GM12878 (cell line): ENCODE data around the gene EEFSEC.

Experiments used
- CEBPB ChIP-seq, 2 experiments: fragments of 150-350 bp in 1 of 2; IDR thresholded peaks; 2 replicates each; pipeline ENCODE4 v1.6.1; 2012 to 2014; ENCODE audit warnings: low read depth in 2 of 2, low read length in 2 of 2, borderline replicate concordance in 1 of 2, inconsistent platforms in 1 of 2
- ETV6 ChIP-seq, 2 experiments: fragments of 450-650 bp in 1 of 2; IDR thresholded peaks in 1 of 2; conservative IDR thresholded peaks in 1 of 2; 2 replicates each; pipeline ENCODE4 v1.6.1; 2014; ENCODE audit warnings: antibody characterized with exemption in 1 of 2, borderline replicate concordance in 1 of 2, low read depth in 1 of 2, mild to moderate bottlenecking in 1 of 2, moderate library complexity in 1 of 2
- NRF1 ChIP-seq: conservative IDR thresholded peaks from 2 replicates; pipeline ENCODE4 v1.6.1; 2011; ENCODE audit warnings: mild to moderate bottlenecking, low read depth, low read length, improper control_type of control experiment
- SMC3 ChIP-seq: IDR thresholded peaks from 2 replicates; pipeline ENCODE4 v1.6.1; 2011; ENCODE audit warnings: low read length, improper control_type of control experiment, borderline replicate concordance
- TF ChIP-seq, protein P1 (sequence below), 3 experiments: IDR thresholded peaks in 2 of 3; conservative IDR thresholded peaks in 1 of 3; 2 replicates each; pipeline ENCODE4 v1.5.1; 2011; ENCODE audit warnings: low read depth in 3 of 3, low read length in 3 of 3, mild to moderate bottlenecking in 3 of 3, control low read depth in 2 of 3, moderate library complexity in 2 of 3, inconsistent platforms in 1 of 3, mixed read lengths in 1 of 3; ENCODE audit not compliant: control insufficient read depth in 2 of 3, insufficient read depth in 1 of 3; ENCODE audit errors: extremely low read depth in 1 of 3
- TF ChIP-seq, protein P2 (sequence below): IDR thresholded peaks from 2 replicates; pipeline ENCODE4 v1.6.1; 2011; ENCODE audit warnings: low read depth, low read length, improper control_type of control experiment, borderline replicate concordance
- TF ChIP-seq, protein P3 (sequence below): fragments of 450-650 bp; IDR thresholded peaks from 2 replicates; pipeline ENCODE4 v1.6.1; 2017; ENCODE audit warnings: mild to moderate bottlenecking
- TF ChIP-seq, protein P4 (sequence below): IDR thresholded peaks from 2 replicates; pipeline ENCODE4 v1.6.1; 2012; ENCODE audit warnings: mild to moderate bottlenecking, low read depth, low read length

DNA sequence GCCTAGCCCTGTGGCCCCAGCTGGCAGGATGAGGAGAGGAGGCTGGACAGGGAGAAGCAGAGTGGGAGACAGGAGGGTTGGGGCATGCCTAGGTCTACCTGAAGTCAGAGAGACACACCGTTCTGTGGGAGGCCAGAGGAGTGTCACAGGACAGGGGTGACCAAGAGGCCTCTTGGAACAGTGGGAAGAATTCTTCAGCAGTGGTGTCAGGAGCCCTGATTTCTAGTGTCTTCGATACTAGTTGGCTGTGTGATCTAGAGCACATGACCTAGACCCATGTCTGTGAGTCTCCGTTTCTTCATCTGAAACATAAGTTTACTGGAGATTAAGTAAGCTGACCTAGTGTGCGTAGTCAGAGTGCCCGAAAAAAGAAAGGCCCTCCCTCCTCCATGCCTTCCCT, 92.2 kb downstream of the EEFSEC start:
- TF ChIP-seq, protein P1, sequence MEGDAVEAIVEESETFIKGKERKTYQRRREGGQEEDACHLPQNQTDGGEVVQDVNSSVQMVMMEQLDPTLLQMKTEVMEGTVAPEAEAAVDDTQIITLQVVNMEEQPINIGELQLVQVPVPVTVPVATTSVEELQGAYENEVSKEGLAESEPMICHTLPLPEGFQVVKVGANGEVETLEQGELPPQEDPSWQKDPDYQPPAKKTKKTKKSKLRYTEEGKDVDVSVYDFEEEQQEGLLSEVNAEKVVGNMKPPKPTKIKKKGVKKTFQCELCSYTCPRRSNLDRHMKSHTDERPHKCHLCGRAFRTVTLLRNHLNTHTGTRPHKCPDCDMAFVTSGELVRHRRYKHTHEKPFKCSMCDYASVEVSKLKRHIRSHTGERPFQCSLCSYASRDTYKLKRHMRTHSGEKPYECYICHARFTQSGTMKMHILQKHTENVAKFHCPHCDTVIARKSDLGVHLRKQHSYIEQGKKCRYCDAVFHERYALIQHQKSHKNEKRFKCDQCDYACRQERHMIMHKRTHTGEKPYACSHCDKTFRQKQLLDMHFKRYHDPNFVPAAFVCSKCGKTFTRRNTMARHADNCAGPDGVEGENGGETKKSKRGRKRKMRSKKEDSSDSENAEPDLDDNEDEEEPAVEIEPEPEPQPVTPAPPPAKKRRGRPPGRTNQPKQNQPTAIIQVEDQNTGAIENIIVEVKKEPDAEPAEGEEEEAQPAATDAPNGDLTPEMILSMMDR (IDR thresholded peaks at IDR 0.05 in 2 of 3, conservative IDR thresholded peaks at IDR 0.05 in 1 of 3; ENCODE audit: control insufficient read depth in 2 of 3, extremely low read depth in 1 of 3, insufficient read depth in 1 of 3, low read depth in 3 of 3, low read length in 3 of 3): no peak
- TF ChIP-seq ETV6 (conservative IDR thresholded peaks at IDR 0.05 in 1 of 2, IDR thresholded peaks at IDR 0.05 in 1 of 2; ENCODE audit: borderline replicate concordance in 1 of 2, low read depth in 1 of 2) (no peak), CEBPB (IDR thresholded peaks at IDR 0.05; ENCODE audit: borderline replicate concordance in 1 of 2, low read depth in 2 of 2, low read length in 2 of 2) (no peak), SMC3 (no peak), NRF1 (no peak)
- TF ChIP-seq, protein P2, sequence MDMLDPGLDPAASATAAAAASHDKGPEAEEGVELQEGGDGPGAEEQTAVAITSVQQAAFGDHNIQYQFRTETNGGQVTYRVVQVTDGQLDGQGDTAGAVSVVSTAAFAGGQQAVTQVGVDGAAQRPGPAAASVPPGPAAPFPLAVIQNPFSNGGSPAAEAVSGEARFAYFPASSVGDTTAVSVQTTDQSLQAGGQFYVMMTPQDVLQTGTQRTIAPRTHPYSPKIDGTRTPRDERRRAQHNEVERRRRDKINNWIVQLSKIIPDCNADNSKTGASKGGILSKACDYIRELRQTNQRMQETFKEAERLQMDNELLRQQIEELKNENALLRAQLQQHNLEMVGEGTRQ: no peak
- TF ChIP-seq, protein P3, sequence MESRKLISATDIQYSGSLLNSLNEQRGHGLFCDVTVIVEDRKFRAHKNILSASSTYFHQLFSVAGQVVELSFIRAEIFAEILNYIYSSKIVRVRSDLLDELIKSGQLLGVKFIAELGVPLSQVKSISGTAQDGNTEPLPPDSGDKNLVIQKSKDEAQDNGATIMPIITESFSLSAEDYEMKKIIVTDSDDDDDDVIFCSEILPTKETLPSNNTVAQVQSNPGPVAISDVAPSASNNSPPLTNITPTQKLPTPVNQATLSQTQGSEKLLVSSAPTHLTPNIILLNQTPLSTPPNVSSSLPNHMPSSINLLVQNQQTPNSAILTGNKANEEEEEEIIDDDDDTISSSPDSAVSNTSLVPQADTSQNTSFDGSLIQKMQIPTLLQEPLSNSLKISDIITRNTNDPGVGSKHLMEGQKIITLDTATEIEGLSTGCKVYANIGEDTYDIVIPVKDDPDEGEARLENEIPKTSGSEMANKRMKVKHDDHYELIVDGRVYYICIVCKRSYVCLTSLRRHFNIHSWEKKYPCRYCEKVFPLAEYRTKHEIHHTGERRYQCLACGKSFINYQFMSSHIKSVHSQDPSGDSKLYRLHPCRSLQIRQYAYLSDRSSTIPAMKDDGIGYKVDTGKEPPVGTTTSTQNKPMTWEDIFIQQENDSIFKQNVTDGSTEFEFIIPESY: no peak
- TF ChIP-seq, protein P4, sequence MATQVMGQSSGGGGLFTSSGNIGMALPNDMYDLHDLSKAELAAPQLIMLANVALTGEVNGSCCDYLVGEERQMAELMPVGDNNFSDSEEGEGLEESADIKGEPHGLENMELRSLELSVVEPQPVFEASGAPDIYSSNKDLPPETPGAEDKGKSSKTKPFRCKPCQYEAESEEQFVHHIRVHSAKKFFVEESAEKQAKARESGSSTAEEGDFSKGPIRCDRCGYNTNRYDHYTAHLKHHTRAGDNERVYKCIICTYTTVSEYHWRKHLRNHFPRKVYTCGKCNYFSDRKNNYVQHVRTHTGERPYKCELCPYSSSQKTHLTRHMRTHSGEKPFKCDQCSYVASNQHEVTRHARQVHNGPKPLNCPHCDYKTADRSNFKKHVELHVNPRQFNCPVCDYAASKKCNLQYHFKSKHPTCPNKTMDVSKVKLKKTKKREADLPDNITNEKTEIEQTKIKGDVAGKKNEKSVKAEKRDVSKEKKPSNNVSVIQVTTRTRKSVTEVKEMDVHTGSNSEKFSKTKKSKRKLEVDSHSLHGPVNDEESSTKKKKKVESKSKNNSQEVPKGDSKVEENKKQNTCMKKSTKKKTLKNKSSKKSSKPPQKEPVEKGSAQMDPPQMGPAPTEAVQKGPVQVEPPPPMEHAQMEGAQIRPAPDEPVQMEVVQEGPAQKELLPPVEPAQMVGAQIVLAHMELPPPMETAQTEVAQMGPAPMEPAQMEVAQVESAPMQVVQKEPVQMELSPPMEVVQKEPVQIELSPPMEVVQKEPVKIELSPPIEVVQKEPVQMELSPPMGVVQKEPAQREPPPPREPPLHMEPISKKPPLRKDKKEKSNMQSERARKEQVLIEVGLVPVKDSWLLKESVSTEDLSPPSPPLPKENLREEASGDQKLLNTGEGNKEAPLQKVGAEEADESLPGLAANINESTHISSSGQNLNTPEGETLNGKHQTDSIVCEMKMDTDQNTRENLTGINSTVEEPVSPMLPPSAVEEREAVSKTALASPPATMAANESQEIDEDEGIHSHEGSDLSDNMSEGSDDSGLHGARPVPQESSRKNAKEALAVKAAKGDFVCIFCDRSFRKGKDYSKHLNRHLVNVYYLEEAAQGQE: no peak
